ENCODE data around the gene CACNA2D3.

- TF ChIP-seq CTCF (IDR thresholded peaks at IDR 0.05; ENCODE audit: low read length): no peak
- no peak for TF ChIP-seq EZH2 (optimal IDR thresholded peaks at IDR 0.05; ENCODE audit: low read depth, low read length)
- no peak for TF ChIP-seq EZH2phosphoT487 (IDR thresholded peaks at IDR 0.05; ENCODE audit: low read length)
Measured at GRCh38 chr3:54593653-54594052, 471.3 kb downstream of the CACNA2D3 start.
